HG03064 (cell line): ENCODE data around the gene OR1S2.
"Not testable (repeated sequence)": the region's sequence is repeated elsewhere in the genome, so short reads cannot be mapped to it uniquely, and the experiment has no call there.

Source experiments
- ATAC-seq: cut with Tn5 transposase; IDR thresholded peaks from one replicate; pipeline ENCODE4 v1.9.1; 2021; ENCODE audit warnings: low read depth; ENCODE audit not compliant: unreplicated experiment

Gene OR1S2

DNA sequence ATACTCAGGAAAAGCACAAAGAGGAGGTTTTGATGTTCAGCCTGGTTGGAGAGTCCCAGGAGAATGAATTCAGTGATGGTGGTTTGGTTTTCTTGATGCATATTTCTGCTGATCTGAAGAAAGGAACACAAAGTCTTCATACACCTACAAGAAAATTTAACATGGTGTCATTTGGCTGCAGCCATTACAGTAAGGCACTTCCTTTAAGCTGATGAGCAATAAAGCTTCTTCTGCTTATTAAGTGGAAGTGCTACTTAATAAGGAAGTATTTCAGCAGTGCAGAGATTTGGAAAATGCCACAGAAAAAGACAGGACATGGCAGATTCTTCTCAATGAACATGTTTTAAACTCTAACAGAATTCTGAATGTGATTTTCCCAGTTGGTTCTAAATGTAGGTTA lies at the start of gene OR1S2:
Gene OR1S2, minus strand, starts transcription at position 101 of the 400 bp plus-strand sequence. Its CDS starts 0 bp downstream, at position 101.
- no peak for ATAC-seq

- no peak for ATAC-seq
Measured at GRCh38 chr11:58243954-58244353, 40.0 kb upstream of the OR1S2 start.

GRCh38 chr11:58227956-58228615 lies 24.1 kb upstream of the OR1S2 start:
- no peak for ATAC-seq

GRCh38 chr11:58222721-58223120 lies 18.8 kb upstream of the OR1S2 start:
- ATAC-seq = no peak

DNA sequence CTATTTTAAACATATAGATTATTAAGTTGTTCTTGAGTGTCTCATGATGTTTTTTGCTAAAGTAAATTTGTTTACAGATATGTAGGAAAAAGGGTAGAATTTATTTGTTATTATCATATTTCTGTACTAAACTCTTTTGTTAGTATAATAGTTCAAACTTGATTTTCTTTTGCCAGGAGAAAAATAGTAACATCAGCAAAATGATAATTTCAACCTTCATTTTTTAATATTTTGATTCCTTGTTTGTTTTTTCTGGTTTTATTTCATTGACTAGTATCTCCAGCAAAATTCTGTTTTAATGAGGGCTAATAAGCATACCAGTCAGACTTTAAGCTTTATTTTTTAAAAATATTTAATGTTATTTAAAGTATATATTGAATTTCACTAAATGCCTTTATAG lies 12.5 kb upstream of the OR1S2 start:
- no peak for ATAC-seq

DNA sequence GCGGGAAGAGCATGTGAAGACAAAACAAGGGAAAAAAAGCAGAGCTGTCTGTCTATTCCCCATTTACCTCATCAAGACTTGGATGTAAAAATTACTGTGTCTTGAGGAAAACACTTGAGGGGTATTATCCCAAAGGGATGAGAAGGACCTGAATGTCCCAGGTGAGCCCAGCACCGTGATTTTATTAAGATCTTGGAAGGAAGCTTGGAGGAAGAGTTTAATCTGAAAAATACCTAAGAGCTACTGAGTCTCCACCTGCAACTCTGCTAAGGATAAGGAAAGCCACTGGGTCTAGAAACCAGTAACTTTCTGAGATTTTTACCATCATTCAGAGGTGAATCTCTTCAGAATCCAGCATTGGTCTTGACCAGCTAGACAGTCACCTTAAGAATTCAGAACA lies 8.5 kb upstream of the OR1S2 start, which contains the start of gene OR1S1:
Gene OR1S1, plus strand, starts transcription at position 301 of the 400 bp plus-strand sequence.
- ATAC-seq = not testable (repeated sequence)

DNA sequence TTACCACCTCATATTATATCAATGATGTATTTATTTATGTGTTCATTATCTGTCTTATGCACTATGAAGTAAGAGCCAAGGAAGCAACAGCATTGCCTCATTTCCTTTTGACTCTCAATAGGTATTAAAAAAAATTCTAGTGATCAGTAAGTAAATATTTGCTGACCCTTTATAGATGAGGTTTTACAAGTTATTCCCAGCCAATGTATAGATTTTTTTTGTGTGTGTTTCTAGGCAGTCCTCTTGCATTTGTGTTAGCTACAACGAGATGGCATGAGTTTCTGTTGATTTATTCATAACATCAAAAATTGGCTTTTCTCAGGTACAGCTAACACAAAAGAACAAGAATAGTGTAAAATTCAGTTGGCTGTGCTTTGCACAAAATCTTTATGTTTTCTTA lies 4.7 kb downstream of the OR1S2 start:
- no peak for ATAC-seq

DNA sequence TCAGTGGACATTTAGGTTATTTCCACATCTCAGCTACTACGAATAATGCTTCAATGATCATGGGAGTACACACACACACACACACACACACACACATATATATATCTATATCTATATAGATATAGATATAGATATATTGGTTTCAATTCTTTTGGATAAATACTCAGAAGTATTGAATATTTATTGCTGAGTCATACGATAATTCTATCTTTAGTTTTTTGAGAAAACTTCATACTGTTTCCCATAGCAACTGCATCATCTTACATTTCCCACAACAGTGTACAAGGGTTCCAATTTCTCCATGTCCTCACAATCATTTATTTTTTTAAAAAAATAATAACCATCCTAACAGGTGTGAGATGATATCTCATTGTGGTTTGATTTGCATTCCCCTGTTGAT lies 8.0 kb downstream of the OR1S2 start:
- no peak for ATAC-seq

- no peak for ATAC-seq
Measured at GRCh38 chr11:58193391-58193790, 10.6 kb downstream of the OR1S2 start.

DNA sequence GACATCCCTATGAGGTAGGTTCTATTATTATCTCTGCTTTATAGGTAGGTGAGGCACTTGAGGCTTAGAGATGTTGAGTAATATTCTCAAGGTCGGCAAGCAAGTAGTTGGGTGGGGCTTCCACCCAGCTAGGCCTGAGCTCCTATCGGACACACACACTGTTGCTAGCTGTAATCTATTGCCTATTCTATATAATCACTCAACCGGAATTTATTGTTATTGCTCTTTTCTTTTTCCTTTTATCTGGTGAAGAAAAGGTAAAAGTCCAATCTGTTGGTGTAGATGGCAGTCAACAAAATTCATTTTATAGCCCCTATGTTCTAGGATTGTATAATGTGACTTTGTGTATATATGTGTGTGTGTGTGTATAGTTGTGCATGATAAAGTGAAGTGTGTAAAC lies 11.7 kb downstream of the OR1S2 start:
- no peak for ATAC-seq

DNA sequence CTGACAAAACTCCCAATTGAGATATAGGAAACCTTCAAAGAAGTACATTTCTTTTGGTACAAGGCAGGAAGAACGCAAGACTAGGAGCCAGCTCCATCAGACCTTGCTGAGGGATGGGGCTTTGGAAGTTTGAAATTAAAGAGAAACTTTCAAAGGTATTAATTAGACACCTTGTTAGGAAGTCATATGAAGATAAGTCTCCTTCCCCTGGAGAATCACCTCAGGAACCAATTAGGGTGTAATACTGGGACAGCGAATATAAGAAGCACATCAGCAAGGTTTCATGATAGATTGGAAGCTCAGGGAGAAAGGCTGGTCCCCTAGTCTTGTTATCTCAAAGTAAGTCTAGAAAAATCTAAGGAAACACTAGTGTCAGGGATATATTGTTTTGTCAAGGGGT lies 15.2 kb downstream of the OR1S2 start, which contains the start of gene OR9Q2:
Gene OR9Q2, plus strand, starts transcription at position 301 of the 400 bp plus-strand sequence. CDS start 1,421 bp downstream, outside the sequence.
- no peak for ATAC-seq

DNA sequence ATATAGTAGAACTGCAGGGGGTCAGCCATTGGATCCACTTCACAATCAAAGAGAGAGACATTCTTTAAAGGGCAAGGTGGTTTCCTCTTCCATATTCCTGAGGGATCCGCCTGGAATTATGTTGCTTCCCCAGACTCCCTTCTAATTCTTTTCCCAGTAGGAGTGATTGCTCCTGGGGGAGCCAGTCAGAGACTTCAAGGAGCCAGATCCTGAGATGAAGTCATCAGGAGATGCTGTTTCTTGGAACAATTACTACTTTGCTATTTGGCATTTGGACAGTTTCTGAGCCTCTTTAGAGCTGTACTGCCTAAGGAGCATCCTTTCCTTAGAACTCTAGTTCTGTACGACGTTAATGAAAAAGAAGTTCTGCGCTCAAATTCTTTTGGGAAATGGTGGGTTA lies 17.0 kb downstream of the OR1S2 start:
- ATAC-seq = no peak

- no peak for ATAC-seq
Measured at GRCh38 chr11:58179648-58180047, 24.3 kb downstream of the OR1S2 start.

DNA sequence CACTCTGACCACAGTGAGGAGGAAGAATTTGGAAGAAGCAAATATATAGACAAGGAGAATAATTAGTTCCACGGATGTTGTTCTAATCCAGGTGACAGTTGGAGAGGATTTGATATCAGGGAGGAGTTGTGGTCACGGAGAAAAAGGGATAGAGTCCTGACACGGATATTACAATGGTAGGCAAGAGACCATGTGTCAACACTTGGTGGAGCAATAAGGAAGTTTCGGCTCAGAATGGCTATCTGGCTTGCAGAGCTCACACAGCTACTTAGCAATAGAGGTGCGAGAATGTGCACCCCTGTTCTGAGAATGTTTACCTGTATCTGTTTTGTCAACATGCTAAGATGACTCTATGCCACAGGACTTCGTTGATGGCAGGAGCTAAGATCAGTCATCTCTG lies 25.5 kb downstream of the OR1S2 start:
- no peak for ATAC-seq

DNA sequence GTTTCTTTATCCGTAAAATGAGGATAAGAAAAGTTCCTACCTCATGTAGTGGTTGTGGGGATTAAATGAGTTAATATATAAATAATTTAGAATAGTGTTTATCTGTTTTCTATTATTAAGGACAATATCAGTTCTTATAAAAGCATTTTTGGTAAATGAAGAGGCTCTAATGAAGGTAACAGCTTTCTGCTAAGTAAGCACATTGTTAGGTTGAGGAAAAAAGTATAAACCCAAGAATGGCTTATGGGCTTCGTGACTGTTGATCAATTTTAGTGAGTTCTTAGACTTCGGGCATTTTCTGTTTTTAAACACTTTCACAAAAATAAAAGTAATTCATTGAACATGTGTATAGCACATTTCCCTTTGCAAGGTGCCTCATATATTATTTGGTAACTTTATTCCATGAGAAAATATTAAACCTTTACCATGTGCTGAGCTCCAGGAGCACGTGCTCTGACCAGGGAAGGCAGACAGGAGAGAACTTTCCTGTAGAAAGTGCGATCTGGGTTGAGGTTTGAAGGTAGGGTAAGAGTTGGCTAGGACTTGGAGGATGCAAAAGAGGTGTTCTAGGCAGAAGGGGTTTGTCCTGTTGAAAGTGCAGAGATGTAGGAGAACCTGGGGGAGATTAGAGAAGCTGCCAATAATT lies 26.4 kb downstream of the OR1S2 start:
- no peak for ATAC-seq

- no peak for ATAC-seq
Measured at GRCh38 chr11:58165504-58166106, 38.3 kb downstream of the OR1S2 start.

DNA sequence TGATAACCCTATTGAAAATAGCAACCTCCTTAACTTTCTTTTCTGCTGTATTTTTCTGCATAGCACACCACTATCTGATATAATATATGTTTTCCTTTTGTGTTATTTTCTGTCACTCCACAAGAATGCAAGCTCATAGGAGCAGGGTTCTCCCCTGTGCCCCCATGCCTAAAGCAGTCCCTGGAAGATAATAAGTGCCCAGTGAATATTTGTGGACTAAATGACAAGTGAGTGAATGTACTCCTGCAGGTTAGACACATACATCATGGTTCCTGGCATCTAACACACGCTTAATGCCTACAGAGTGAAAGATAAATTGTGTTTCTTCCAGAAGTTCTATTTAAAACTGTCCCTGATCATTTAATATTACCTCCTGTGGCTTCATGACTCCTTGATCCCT lies 39.0 kb downstream of the OR1S2 start:
- no peak for ATAC-seq

GRCh38 chr11:58164389-58164788 lies 39.6 kb downstream of the OR1S2 start:
- ATAC-seq = no peak
